ENCODE measurements around the gene SMC1B.

DNA sequence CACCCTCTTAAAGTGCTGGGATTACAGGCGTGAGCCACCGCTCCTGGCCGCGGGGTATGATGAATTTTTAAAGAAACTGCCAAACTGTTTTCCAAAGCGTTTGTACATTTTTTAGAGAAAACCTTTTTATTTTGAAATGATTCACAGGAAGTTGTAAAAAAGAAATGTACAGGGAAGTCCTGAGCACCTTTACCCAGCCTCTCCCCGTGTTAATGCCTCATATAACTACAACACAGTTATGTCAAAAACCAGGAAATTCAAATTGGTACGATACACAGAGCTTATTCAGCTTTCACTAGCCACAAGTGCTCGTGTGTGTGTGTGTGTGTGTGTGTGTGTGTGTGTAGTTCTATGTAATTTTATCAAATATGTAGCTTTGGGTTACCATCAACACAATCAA, 110.6 kb downstream of the SMC1B start:
- TF ChIP-seq, protein P1, sequence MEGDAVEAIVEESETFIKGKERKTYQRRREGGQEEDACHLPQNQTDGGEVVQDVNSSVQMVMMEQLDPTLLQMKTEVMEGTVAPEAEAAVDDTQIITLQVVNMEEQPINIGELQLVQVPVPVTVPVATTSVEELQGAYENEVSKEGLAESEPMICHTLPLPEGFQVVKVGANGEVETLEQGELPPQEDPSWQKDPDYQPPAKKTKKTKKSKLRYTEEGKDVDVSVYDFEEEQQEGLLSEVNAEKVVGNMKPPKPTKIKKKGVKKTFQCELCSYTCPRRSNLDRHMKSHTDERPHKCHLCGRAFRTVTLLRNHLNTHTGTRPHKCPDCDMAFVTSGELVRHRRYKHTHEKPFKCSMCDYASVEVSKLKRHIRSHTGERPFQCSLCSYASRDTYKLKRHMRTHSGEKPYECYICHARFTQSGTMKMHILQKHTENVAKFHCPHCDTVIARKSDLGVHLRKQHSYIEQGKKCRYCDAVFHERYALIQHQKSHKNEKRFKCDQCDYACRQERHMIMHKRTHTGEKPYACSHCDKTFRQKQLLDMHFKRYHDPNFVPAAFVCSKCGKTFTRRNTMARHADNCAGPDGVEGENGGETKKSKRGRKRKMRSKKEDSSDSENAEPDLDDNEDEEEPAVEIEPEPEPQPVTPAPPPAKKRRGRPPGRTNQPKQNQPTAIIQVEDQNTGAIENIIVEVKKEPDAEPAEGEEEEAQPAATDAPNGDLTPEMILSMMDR (IDR thresholded peaks at IDR 0.05; ENCODE audit: low read length): no peak
- no peak for TF ChIP-seq EZH2 (IDR thresholded peaks at IDR 0.05; ENCODE audit: borderline replicate concordance, low read length)
